IPS DF 6.9 (cell line): ENCODE measurements around the gene CIPC.

Experiments
- DNase-seq: peaks from one replicate; pipeline ENCODE4 v3.0.0-alpha.2; 2013; ENCODE audit warnings: low read depth, low spot score
- H3K27ac ChIP-seq: one replicate; pipeline ENCODE4 v1.5.1; 2013; ENCODE audit warnings: low read length, control low read depth
- H3K27me3 ChIP-seq: 2 replicates; pipeline ENCODE4 v1.6.1; 2013; ENCODE audit warnings: mild to moderate bottlenecking, low read length; ENCODE audit not compliant: control insufficient read depth, insufficient read depth
- H3K36me3 ChIP-seq: 2 replicates; pipeline ENCODE4 v1.6.1; 2013; ENCODE audit warnings: low read length; ENCODE audit not compliant: control insufficient read depth, insufficient read depth
- H3K4me1 ChIP-seq: 2 replicates; pipeline ENCODE4 v1.6.1; 2013; ENCODE audit warnings: low read length; ENCODE audit not compliant: control insufficient read depth, insufficient read depth
- H3K4me3 ChIP-seq: 2 replicates; pipeline ENCODE4 v1.5.1; 2013; ENCODE audit warnings: mild to moderate bottlenecking, low read length
- H3K9me3 ChIP-seq: 2 replicates; pipeline ENCODE4 v1.6.1; 2013; ENCODE audit warnings: low read length, inconsistent platforms; ENCODE audit not compliant: control insufficient read depth, insufficient read depth
- WGBS: extraction: QIAGEN DNeasy Blood & Tissue Kit; methylation state at CpG from one replicate; pipeline ENCODE4 v1.1.7; 2013; ENCODE audit warnings: mixed read lengths, missing lambda C conversion rate; ENCODE audit not compliant: insufficient read length, insufficient coverage; 5-methylcytosine and 5-hydroxymethylcytosine counted together

CIPC gene

GRCh38 chr14:77154421-77154820, 56.4 kb downstream of the CIPC start:
- Histone ChIP-seq H3K27ac (no peak overlapping the region), H3K4me3 (no peak overlapping the region), H3K4me1 (peaks cover 4% of the 10 kb centered on the region), H3K36me3 (no peaks in the 10 kb centered on the region), H3K9me3 (no peaks in the 10 kb centered on the region), H3K27me3 (no peaks in the 10 kb centered on the region)
- DNase-seq = no peak
- WGBS = no CpG with 5 or more reads among the region's 7 CpGs

DNA sequence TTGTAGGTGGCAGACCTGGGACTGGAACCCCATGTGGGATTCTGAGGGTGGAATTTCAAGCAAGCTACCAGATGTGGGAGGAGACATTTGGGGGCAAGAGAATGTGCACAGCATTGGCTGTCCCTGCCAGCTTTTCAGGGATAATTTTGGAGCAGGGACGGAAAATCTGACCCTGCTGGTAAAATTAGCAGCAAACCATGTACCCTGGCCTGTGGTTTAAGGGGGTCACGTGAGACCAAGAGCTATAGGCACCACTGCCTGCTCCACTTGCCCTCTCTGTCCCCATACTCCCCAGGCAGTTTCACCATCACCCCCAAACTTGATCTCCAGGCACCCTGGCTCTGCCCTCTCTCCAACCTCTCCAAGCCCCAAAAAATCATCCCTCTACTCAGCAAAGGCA, 57.0 kb downstream of the CIPC start:
- Histone ChIP-seq H3K27ac (no peak overlapping the region), H3K4me3 (no peak overlapping the region), H3K9me3 (no peaks in the 10 kb centered on the region), H3K27me3 (no peaks in the 10 kb centered on the region), H3K36me3 (no peaks in the 10 kb centered on the region), H3K4me1 (peaks cover 4% of the 10 kb centered on the region)
- no CpG with 5 or more reads among the region's 2 CpGs for WGBS
- no peak for DNase-seq

DNA sequence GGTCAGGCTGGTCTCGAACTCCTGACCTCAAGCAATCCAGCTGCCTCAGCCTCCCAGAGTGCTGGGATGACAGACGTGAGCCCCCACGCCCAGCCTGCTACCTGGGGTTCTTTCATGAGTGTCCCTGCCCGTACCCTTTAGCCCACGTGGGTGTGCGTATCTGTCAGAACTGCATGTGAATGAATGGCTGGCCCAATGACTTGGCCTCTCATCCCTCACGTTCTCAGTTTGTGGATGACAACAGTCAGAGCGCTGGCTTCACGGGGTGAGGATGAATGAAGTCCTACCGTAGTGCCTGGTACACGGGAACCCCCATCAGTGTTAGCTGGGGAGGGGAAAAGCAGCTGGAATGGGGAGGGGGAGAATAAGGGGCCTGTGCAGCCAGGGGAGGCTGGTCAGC, 59.7 kb downstream of the CIPC start:
- no peak overlapping the region for H3K4me3 ChIP-seq
- WGBS = no CpG with 5 or more reads among the region's 11 CpGs
- H3K4me1 ChIP-seq = peaks cover 4% of the 10 kb centered on the region
- H3K9me3 ChIP-seq = no peaks in the 10 kb centered on the region
- no peak for DNase-seq
- H3K36me3 ChIP-seq = no peaks in the 10 kb centered on the region
- no peaks in the 10 kb centered on the region for H3K27me3 ChIP-seq
- H3K27ac ChIP-seq = no peak overlapping the region

DNA sequence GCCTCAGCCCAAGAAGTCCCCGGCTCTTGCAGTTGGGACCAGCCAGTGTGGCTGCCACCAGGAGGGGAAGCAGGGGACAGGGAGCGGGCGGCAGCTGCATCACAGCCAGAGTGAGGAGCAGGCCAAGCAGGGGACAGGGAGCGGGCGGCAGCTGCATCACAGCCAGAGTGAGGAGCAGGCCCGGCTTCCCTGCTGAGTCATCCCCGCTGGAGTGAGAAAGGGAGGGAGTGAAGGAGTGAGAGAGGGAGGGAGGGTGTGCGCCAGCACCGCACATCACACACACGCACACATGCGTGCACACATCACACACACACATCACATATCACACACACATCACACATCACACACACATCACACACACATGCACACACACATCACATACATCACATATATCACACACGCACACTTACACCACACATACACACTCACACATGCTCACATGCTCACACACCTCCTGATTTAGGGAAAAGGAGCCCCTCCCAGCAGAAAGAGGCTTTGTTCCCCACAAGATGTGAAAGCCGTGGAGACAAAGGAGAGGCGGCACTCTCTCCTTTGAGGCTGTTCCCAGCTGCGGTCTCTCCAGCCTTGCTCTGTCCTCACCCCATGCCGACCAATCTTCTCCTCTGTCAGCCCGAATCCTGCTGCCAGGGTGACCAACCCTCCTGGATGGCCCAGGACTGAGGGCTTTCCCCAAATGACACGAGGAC, 60.3 kb downstream of the CIPC start:
- 100% methylated on average over 1 of the region's 18 CpGs for WGBS
- Histone ChIP-seq H3K9me3 (no peaks in the 10 kb centered on the region), H3K27me3 (no peaks in the 10 kb centered on the region), H3K4me3 (no peak overlapping the region), H3K4me1 (peaks cover 4% of the 10 kb centered on the region), H3K27ac (no peak overlapping the region), H3K36me3 (no peaks in the 10 kb centered on the region)
- DNase-seq = no peak

DNA sequence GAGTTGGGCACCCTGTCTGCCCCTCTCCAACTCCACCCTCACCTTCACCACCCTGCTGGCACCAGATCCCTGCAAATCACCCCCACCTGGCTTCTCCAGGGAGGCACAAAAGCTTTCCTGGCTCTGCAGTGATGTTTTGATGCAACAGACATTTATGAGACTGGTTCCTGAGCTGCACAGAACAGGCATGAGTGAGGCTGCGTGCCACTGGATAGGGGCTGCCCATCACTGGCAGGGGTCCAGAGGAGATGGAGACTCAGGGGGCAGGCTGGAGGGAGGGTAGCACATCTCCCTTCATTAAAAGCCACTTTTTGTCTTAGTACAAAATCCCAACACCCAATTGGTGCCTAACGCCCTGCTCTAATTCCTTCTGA, 60.8 kb downstream of the CIPC start:
- H3K9me3 ChIP-seq = no peaks in the 10 kb centered on the region
- no CpG with 5 or more reads among the region's 2 CpGs for WGBS
- no peak overlapping the region for H3K4me3 ChIP-seq
- no peaks in the 10 kb centered on the region for H3K27me3 ChIP-seq
- no peak for DNase-seq
- no peaks in the 10 kb centered on the region for H3K36me3 ChIP-seq
- H3K4me1 ChIP-seq = peaks cover 4% of the 10 kb centered on the region
- H3K27ac ChIP-seq = no peak overlapping the region

- Histone ChIP-seq H3K4me1 (peaks cover 4% of the 10 kb centered on the region), H3K27me3 (no peaks in the 10 kb centered on the region), H3K4me3 (no peak overlapping the region), H3K9me3 (no peaks in the 10 kb centered on the region), H3K36me3 (no peaks in the 10 kb centered on the region), H3K27ac (no peak overlapping the region)
- no peak for DNase-seq
- WGBS = no CpG with 5 or more reads among the region's 4 CpGs
Measured at GRCh38 chr14:77161011-77161410, 63.0 kb downstream of the CIPC start.
